GM21717 (cell line): Measurements from ENCODE around the gene RGS14.

Experiments
- ATAC-seq: cut with Tn5 transposase; IDR thresholded peaks from one replicate; pipeline ENCODE4 v1.9.1; 2021; ENCODE audit warnings: mild to moderate bottlenecking, moderate library complexity; ENCODE audit not compliant: unreplicated experiment

Gene RGS14, protein sequence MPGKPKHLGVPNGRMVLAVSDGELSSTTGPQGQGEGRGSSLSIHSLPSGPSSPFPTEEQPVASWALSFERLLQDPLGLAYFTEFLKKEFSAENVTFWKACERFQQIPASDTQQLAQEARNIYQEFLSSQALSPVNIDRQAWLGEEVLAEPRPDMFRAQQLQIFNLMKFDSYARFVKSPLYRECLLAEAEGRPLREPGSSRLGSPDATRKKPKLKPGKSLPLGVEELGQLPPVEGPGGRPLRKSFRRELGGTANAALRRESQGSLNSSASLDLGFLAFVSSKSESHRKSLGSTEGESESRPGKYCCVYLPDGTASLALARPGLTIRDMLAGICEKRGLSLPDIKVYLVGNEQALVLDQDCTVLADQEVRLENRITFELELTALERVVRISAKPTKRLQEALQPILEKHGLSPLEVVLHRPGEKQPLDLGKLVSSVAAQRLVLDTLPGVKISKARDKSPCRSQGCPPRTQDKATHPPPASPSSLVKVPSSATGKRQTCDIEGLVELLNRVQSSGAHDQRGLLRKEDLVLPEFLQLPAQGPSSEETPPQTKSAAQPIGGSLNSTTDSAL

DNA sequence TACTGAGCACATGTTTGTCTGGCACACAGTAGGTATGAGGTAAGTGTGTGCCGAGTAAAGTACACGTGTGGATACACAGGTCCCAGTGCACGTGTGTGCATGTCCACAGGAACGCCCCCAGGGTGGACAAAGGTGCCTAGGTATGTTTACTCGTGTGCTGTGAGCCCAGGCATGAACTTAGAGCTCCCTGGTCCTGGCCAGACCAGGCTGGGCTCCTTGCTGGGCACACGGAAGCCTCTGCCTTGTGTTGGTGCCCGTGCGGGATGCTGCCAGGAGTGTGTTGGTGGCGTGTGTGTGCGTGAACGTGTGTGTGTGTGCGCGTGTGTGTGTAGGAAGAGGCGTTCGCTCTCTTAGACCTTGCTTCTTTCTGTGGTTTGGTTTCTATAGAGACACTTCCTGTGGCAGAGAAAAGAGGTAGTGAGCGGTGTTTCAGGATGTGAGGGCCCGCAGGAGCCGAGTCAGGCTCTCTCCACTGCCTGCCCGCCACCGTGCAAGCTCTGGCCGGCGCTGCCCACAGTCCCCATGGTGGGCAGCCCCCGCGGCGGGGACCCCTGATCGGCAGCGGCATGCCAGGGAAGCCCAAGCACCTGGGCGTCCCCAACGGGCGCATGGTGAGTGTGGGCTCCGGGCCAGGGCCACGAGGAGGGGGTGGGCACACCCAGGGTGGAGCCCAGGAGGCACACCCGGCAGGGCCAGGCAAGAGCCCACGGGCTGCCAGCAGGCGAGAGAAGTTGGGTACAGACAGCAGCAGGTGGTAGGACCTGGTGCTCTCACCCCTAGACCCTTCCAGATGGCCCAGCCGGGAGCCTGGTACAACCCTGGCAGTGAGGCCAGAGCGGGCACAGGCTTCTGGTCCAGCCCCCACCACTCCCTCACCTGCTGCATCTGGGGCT is at the start of gene RGS14:
Gene RGS14 (plus strand): TSS at position 466 of the 893 bp plus-strand sequence. CDS start 101 bp downstream, at position 567.
- peak; percentile 80 for ATAC-seq

DNA sequence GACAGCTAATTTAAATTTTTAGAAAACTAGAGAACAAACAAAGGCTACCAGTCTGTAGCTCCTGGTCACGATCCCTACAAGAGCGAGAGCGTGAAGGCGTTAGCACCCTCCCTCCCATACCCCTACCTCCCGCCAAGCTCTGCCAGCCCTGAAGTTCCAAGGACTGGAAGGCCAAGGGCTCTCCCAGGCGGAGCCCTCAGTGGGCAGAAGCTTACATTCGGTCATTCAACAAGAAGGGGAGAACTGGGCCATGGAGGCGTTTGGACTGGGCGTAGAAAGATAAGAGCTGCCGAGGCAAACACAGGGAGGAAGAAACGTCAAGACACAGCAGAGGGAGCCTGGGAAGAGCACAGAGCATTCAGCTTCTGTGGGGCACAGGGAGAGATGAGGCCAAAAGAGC is 49.0 kb upstream of the RGS14 start:
- no peak for ATAC-seq

DNA sequence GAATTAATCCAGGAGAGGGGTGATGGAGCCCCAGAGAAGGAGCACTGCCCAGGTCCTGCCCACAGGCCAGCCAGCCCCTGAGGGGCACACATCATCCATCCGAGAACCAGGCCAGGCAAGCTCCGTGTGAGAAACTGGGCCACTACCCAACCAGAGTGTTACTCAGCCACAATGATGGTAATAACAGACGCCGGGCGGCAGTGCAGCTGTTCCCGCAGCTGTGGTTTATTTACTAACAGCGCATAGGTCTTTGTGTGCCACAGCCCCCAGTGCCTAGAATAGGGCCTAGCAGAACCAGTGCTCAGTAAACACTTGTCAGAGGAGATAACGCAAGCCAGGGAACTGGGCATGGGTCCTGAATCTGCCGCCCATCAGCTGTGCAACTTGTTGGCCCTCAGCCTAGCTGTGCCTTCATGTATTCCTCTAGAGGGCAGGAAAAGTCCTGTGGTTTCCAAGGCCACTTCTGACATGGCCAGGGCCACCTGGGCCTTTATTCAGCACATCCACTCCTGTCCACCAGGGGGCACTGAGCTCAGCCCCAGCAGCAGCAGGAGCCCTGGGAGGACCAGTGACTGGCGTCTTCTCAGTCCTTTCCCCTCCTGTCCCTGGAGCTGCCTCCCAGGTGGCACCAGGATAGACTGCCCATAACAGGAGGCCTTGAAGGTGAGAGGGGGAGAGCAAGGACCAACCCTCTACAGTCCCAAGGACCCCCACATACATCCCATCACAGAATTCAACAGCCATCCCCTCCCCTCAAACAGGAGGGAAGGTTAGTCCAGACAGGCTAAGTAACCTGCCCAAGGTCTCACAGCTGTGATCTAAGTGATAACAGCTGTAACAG is 48.2 kb upstream of the RGS14 start:
- ATAC-seq = no peak

DNA sequence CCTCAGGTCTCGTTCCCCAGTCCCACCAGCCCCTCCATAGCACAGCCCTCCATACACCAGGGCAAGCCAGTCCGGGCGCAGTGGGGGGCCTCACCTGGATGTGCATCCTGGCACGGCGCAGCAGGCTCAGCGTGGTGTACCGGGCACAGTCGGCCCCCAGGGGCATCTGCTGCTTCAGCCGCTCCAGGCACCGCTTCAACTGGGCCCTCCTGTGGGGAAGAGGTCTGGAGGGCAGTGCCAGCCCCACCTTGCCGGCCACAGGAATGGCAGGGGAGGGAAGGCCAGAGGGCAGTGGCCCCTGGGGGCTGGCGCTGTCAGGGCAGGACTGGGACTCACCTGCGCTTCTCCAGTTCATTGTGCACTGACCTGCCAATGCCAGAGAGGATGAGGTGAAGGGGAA is 47.4 kb upstream of the RGS14 start:
- ATAC-seq = no peak

DNA sequence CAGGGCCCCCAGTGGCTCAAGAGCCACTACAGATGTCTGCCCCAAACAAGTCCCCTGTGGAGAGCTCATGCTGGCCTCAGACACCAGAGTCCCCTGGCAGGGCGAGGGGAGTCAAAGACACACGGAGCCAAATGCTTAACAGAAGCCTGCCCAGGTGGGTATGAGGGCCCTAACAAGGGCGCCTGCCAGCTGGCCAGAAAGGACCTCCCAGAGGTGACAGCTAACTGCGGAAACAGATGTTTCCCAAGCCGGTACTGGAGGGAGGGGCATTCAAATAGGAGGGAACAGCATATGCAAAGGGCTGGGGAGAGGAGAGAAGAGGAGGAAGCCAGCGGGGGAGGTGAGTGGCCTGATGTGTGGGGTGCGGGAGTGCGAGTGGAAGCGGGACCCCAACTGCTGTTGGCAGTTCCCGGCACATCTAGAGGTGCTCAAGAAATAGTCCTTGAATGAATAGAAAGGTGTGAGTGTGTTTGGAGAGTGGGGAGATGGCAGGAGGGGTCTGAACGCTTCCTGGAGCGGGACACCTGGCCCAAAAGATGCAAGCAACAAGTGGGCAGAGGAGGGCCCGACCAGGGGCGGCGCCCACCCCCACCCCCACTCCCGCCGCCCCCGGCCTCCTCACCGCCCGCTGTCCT is 46.9 kb upstream of the RGS14 start:
- no peak for ATAC-seq

DNA sequence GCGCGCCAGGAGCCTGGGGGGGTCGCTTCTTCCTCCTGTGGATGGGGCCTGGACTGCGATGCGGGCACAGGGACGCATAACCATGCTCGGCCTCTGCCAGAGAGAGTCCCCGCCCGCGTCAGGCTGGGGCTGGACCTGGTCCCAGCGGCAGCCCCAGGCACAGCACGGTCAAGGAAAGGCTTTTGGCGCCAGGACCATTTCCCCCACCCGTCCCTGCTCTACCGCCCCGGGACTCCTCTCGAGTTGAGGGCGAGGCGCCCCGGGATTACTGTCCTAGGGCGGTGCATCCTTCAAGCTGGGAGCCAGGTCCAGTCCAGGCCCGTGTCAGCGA is 46.4 kb upstream of the RGS14 start:
- ATAC-seq = no peak

DNA sequence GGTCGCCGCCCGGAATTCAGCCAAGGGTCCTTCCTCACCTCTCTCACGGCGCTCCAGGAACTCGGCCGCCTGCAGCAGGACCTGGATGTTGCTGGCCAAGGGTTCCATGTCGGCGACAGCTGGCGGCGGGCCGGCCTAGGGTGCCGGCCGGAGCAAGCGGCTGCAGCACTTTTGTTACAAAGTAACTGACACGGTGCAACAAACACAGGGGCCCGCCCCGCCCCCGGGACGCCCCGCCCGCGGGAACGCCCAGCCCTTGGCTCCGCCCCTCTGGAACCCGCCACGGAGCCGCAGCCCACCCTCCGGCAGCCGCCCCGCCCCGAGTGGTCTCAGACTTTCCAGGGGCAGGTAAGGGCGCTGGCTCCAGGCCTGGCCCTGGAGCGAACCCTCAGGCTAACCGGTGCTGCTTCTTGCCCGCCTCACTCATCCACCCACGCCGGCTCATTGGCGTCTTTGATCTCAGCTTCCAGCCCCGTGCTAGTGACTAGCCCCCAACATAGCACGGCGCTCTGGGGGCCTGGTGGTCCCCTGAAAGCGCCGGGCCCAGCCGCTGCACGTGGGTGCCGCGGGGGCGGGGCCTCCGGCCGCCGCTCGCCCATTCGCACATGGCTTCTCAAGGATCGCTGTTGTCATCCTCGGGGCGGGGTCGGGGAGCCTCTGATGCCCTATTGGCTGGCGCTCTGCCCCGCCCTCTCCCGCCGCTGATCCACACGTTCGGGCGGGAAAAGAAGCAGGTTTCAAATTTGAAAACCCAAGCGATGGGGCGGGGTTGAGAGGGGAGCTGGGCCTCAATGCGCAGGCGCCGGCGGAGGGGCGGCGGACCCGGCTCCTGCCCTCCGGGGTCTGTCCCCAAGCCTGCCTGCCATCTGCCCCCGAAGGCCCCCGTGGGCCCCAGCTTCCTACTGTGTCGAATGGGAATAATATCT is 45.7 kb upstream of the RGS14 start, which contains the start of gene MXD3:
Gene MXD3 (minus strand): TSS at position 176 of the 926 bp plus-strand sequence. CDS start 68 bp downstream, at position 108.
- peak; percentile 76 for ATAC-seq

DNA sequence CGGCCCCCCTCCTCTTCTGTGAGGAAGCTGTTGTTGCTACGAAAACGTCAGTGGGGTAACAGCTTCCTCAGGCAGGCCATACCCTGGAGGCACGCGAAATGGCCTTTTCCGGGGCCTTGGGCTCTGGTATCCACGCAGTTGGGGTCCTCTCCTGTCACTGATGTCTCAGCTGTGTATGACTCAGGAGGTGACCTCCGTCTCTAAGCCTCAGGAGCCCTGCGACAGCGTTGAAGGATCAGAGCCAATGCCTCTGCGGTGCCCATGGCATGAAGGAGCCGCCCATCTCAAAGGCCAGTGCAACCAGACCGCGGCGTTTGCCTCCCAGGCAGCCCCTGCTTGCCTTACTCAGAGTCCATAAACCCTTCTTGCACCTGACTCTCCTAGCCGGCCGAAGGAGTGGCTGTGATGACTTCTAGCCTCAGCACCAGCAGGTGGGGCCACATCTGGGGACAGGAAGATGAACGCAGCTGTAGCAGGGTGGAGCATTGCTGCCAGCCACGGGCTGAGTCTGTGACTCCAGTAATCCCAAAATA is 45.0 kb upstream of the RGS14 start:
- peak; percentile 16 for ATAC-seq

DNA sequence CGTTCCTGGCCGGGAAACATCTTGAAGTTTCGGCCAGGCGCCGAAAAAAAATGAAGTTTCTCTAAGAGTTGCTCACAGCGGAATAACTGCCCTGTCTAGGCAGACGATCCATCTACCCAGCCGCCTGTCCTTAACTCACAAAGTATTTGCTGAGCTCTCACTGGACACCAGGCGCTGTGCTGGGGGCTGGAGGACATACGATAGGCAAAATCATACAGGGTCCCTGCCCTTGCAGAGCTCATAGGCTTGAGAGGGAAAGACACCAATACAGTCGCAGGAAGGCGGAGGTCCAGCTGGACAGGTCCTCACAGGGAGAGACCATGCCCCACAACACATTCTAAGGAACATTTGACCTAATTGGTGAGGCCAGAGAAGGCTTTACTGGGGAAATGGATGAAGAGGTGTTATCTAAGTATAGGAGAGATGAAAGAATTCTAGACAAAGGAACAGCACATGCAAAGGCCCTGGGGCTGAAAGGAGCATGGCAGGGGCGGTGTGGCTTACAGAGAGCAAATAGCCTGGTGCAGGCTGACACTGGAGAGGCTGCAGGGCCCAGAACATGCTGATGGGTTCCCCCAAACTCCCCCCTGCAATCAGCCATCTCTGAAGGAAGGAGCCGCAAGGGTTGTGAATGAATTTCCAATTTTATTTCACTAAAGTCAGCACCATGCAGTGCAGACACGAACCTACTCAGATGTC is 44.0 kb upstream of the RGS14 start:
- ATAC-seq = no peak

DNA sequence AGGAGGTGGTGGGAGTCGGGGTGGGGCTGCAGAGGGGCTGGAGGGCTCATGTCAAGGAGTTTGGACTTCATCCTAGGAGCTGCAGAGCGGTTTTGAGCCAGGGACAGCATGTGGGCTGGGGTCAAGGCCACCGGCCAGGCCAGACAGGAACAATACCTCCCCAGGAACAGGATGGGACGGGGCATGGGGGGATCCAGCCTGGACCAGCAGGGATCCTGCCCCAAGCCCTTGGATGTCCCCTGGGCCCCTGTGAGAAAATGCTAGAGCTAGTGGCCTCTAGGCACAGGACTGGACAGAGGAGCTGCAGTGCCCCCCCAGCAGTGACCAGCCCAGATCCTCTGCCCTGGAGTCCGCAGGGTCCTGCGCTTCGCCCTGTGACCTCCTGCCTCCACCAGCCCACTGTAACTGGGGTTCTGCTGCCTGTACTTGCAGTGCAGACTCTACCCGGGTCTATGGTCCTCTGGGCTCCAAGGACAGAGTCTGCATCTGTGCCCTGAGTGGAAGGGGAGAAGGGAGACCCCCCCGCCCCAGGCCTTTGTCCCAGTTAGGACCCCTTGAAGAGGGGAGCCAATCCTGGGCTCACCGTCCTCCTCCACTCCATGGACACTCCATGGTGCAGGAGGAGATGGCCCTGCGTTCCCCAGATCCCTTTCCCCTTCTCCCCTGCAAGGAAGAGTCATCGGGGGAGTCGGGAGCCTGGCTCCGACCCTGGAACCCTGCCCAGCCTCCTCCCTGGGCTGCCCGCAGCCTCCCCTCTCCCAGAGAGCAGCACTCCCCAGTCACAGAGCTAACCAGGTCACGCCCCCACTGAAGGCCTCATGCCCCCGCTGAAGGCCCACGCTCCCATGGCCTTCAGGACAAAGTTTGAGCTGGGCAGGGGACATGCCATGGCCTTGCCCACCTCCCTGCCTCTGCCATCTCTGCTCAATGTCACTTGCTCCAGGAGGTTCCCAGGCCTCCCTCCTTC is 43.1 kb upstream of the RGS14 start:
- ATAC-seq = no peak

DNA sequence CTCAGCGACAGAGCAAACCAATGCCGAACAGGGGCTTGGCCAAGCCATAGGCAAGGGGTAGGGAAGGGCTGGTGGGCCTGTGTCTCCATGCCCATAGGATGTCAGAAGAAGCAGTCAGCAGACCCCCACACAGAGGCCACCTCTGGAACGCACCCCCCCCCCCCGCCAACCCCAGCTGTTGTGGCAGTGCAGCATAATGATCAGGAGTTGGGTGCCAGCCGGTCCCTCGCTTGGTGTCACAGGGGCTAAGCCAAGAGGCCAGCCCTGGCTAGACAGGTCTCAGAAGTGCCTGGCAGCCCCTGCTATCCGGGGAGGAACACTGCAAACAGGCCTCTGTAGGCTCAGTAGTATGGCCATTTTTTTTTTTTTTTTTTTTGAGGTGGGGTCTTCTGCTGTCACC is 42.3 kb upstream of the RGS14 start:
- ATAC-seq = no peak

DNA sequence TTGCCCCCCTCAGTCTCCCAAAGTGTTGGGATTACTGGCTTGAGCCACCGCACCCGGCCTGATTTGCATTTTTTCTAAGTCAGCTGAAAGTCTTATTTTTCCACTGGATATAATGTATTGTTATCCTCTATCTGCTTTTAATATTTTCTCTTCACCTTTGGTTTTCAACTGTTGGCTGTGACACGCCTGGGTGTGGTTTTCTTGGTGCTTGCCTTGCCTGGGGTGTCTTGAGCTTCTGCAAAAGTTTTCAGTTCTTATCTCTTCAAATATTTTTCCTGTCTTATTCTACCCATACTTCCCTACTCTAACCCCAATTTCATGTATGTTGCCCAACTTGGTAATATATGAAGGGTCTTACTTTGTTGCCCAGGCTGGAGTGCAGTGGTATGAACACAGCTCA is 41.7 kb upstream of the RGS14 start:
- no peak for ATAC-seq

DNA sequence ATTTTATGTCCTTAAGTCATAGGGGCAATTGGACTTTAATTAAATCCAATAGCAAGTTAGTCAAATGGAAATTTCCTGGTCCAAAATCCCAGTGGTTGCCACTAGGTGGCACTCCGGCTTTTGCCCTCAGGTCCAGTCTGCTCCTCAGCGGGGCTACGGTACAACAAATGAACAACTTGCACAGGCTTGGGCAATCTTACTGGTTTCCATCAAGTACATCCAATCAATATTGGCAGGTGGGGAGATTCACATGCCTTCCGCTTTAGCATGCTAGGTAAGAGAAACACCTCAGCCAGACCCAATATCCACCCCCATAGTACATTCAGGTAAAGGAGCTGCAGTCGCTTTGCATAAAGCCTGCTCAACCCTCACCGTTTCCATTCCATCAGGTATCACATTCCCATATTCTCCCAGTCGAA is 39.8 kb upstream of the RGS14 start:
- ATAC-seq = no peak

DNA sequence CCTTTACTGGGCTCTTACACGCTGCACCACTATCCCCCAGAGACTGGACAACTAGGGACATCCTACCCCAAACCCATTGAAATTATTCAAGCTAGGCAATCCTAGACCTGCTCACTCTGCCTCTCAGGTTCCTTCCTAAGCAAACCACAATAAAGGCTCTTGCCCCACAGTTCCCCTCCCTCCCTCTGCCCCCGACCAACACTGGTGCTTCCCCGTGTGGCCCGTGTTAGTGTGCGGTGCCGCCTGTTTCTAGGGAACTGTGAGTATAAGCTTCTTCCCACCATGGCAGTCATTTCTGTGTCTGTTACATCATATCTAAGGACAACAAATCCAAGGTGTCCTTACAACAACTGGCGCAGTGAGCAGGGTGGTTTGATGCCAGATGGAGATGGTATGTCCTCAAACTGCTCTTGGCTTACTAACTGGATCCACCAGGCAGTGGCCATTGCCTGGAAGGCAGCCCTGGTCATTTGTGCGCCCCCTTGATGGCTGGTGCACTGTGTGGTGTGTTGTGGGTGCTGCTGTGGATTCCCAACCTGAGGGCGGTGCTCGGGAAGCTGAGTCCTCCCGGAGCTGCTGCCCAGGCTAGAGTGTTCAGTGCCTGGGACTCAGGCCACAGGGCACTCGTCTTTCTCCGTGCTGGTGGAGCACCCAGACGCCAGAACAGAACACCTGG is 37.7 kb upstream of the RGS14 start:
- ATAC-seq = no peak

DNA sequence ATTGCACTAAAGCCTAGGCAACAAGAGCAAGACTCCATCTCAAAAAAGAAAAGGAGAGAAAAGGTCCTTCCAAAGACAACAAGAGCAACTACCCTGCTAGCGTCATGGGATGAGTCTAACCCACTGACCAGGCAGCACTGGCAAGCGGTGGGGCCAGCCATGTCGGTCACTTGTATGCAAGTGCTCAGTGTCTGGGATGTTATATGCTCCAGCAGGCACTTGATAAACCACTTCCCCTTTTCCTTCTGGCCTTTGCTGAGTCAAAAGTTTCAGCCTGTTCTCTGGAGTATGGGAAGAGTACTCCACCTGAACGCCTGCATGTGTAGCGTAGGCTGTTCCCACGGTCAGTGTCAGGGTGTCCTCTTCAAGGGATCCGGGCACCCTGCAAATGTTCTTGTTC is 36.8 kb upstream of the RGS14 start:
- no peak for ATAC-seq

DNA sequence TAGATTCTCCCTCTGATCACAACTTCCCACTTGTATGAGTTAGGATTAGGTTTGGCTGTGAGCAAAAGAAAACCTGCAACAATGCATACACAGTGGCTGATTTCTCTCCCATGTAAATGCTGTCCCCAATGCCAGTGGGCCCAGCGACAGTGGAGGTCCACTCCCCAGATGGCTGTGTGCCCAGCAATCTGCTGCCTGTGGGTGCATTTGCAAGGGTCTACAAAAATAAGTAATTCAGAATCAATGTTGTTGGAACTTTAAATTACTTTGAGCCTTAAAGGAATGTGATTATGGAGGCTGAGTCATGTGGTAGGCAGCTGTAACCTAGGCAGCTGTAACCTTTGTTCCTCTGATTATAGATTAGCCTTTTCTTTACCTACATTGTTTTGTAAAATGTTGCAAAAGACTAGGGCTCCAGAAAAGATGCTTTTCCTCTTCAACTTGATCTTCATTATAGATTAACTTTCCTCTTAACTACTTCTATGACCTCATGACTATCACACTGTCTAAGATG is 31.8 kb upstream of the RGS14 start:
- ATAC-seq = no peak
